Liver (tissue), 3 donors: Measurements from ENCODE around the gene TARBP1.

Source experiments
- EGR1 ChIP-seq, 2 donors: IDR thresholded peaks; 2 replicates each; pipeline ENCODE4 v1.6.1; 2016 to 2018; ENCODE audit warnings: antibody characterized with exemption in 2 of 2, low read depth in 2 of 2
- HNF4G ChIP-seq: IDR thresholded peaks from 2 replicates; pipeline ENCODE4 v1.6.1; 2016; ENCODE audit warnings: antibody characterized with exemption
- RAD21 ChIP-seq, 2 donors: IDR thresholded peaks; 2 replicates each; pipeline ENCODE4 v1.6.1; 2016; ENCODE audit warnings: antibody characterized with exemption in 2 of 2, mild to moderate bottlenecking in 2 of 2
- SP1 ChIP-seq: IDR thresholded peaks from 2 replicates; pipeline ENCODE4 v1.6.1; 2018; ENCODE audit warnings: antibody characterized with exemption, mild to moderate bottlenecking
- TF ChIP-seq, protein P1 (sequence below): fragments of 150-350 bp; IDR thresholded peaks from 2 replicates; pipeline ENCODE4 v1.5.1; 2017; ENCODE audit warnings: improper control_type of control experiment, low read depth, low read length; ENCODE audit not compliant: missing input control
- TF ChIP-seq, protein P2 (sequence below): IDR thresholded peaks from 2 replicates; pipeline ENCODE4 v1.6.1; 2016; ENCODE audit warnings: antibody characterized with exemption
- donor health status: healthy.
- donor health status: healthy.

DNA sequence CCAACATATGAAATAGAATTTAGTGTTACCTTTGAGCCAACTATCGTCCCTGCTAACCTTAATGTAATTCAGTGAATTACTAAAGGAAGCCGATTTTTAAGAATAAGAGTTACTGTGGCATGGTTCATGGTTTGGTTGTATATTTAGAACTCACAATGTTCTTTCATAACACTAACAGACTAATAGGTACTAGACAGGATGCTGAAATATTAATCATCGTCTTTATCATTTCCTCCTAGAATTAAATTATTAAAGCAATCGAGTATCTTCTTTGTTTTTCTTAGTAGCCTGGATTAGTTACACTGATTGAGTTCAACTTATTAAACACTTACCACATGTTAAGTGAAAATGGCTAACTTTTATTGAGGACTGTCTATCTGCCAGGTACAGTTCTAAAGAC is 47.7 kb downstream of the TARBP1 start:
- TF ChIP-seq, protein P1, sequence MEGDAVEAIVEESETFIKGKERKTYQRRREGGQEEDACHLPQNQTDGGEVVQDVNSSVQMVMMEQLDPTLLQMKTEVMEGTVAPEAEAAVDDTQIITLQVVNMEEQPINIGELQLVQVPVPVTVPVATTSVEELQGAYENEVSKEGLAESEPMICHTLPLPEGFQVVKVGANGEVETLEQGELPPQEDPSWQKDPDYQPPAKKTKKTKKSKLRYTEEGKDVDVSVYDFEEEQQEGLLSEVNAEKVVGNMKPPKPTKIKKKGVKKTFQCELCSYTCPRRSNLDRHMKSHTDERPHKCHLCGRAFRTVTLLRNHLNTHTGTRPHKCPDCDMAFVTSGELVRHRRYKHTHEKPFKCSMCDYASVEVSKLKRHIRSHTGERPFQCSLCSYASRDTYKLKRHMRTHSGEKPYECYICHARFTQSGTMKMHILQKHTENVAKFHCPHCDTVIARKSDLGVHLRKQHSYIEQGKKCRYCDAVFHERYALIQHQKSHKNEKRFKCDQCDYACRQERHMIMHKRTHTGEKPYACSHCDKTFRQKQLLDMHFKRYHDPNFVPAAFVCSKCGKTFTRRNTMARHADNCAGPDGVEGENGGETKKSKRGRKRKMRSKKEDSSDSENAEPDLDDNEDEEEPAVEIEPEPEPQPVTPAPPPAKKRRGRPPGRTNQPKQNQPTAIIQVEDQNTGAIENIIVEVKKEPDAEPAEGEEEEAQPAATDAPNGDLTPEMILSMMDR = no peak
- TF ChIP-seq RAD21 (IDR thresholded peaks at IDR 0.05) (no peak), HNF4G (no peak), SP1 (no peak), EGR1 (IDR thresholded peaks at IDR 0.05; ENCODE audit: low read depth in 2 of 2) (no peak)
- TF ChIP-seq, protein P2, sequence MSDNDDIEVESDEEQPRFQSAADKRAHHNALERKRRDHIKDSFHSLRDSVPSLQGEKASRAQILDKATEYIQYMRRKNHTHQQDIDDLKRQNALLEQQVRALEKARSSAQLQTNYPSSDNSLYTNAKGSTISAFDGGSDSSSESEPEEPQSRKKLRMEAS = no peak
